ENCODE data around the gene KRT81.
"Not testable (repeated sequence)": the region's sequence is repeated elsewhere in the genome, so short reads cannot be mapped to it uniquely, and the experiment has no call there.

The KRT81 gene

DNA sequence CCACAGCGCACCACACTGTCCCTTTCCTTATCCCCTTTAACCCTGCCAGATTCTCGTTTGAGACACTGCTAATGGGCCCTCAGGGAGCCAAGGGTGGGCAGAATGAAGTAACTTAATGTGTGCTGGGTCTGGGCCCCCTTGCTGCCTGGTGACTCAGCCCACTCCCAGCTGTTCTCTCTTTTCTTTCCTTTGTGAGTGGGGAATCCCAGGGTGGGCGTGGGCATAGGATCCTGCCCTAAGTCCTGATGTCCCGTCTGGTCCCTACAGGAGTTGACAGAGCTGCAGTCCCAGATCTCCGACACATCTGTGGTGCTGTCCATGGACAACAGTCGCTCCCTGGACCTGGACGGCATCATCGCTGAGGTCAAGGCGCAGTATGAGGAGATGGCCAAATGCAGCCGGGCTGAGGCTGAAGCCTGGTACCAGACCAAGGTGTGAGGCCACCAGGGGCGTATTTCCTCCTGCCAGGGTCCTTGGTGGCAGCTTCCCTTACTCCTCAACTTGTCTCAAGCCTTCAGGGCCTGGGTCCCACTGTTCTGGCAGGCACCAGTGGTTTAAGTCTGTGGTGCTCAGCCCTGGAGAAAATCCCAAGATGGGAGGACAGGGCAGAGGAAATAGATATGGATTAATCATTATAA lies 50.0 kb downstream of the KRT81 start:
- no peak for DNase-seq (ENCODE audit: low read depth)

DNA sequence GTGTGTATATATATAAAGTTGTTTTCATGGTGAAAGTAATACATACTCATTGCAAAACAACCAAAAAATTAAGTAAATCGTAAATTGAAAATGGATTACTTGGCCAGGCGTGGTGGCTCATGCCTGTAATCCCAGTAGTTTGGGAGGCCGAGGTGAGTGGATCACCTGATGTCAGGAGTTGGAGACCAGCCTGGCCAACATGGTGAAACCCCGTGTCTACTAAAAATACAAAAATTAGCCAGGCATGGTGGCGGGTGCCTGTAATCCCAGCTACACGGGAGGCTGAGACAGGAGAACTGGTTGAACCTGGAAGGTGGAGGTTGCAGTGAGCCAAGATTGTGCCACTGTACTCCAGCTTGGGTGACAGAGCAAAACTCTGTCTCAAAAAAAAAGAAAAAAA lies 51.1 kb downstream of the KRT81 start:
- not testable (repeated sequence) for DNase-seq (ENCODE audit: low read depth)

DNA sequence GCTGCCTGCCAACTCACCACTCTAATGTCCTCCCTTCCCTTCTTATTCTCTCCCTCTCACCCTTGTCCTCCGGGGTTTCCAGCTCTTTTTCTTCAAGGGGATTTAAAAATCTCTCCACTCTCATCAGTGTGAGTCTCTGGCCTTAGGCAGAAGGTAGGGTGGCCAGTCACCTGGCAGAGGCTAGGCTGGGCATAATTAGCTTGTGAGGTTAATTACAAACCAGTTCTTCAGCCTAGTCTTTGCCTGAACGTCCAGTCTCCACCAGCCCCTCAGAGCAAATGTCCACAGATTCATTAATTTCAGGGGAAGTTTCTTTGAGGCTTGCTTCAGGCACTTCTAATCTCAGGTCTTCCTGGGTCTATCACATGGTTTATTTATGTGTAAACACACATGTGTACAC lies 51.6 kb downstream of the KRT81 start:
- DNase-seq (ENCODE audit: low read depth) = no peak

DNA sequence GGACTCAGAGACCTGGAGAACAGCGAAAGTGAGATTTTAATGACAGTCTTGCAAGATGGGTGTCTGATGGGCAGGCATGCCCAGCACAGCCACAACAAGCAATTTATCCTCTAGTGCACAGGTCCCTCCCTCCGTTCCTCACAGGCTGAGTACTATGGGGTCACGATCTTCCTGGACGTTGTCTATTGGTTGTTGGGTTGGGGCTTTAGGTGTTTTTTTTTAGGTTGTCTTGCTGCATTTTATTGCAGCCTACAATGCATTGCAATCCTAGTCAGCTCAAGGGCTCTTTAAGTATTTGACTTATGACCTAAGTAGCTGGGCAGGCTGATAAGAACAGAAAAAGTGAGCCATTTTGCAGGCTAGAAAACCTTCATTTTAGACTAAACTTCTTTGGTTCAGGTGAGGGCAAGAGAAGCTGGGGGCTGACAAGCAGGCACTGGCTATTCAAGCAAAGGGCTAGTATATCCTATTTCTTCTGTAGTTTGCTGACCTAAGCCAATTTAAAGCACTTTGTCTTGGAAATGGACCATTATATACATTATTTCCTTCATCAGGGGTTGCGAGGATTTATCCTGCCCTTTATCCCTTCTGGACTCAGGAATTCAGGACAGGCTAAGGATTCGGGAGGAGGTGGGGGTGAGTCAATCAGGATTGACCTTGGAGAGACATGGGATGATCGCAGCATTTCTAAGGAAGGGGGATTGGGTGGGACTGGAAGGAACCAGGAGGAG lies 52.3 kb downstream of the KRT81 start:
- no peak for DNase-seq (ENCODE audit: low read depth)

DNA sequence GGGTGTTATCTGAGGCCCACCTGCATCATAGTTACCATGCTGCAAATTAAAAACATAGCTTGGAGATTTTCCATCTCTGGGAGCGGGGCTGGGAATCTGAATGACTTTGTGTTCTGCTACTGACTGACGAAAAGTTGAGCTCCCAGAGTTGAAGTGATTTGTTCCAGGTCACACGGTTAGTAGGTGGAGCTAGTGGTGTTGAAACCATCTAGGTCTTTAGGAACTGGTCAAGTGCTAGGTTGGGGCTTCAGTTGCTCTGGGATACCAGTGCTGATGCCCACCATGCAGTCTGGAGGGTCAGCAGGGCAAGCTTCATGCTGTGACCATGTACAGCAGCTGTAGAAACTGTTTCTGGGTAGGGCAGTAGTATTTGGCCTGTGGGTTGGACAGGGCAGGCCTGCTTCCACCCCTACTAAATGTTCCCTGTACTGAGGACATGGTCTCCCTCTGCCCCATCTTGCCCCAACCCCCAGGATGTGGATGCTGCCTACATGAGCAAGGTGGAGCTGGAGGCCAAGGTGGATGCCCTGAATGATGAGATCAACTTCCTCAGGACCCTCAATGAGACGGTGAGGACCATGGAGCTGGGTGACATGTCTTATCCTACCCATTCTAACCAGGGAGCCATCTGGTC lies 53.0 kb downstream of the KRT81 start:
- no peak for DNase-seq (ENCODE audit: low read depth)

DNA sequence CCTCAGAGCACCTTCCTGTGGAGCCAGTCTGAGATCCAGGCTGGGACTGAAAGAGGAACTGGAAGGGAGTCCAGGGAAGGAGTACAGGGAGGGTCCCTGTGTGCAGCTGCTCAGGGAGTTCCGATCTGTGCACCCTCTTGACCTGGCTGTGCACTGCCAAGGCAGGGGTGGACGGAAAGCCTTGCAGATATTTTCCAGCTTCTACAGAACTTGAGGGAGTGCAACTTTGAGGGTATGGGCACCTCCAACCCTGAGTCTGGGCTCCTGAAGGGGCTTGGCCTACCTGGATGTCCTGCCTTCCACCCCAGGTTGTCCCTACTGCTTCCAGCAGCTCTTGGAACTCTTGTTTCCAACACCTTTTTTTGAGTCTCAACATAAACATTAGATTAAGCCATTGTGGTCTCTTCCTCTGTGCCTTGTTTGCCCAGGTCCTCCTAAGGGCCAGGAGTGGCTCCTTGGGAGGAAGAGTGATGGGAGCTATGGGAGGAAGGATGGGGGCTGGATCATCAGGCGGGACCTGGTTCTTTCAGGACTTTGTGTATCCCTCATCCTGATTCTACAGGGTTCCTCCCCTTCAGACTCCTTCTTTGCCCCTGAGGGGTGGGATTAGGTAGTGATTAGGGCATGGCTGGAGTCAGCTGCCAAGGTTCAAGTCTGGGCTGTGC lies 54.8 kb downstream of the KRT81 start:
- DNase-seq (ENCODE audit: low read depth) = no peak
